ENCODE measurements around the gene HDAC3.

The HDAC3 gene

DNA sequence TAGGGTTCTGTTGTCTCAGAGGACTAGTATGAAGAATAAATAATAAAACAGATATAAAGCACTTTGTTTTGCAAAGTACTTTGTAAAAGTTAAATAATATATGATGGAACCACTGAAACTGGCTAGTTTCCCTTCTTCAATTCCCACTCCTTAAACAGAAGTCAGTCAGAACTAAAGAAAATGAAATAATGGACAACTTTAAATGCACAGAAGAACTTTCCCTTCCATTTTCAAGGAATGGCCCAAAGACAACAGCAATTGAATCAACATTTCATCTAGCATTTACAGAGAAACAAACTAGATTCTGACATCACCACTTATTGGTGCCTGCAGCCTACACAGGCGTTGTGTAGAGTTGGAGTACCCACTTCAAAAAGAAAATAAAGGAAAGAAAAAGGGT is 34.0 kb downstream of the HDAC3 start:
- no peak for DNase-seq (ENCODE audit: low read depth)

DNA sequence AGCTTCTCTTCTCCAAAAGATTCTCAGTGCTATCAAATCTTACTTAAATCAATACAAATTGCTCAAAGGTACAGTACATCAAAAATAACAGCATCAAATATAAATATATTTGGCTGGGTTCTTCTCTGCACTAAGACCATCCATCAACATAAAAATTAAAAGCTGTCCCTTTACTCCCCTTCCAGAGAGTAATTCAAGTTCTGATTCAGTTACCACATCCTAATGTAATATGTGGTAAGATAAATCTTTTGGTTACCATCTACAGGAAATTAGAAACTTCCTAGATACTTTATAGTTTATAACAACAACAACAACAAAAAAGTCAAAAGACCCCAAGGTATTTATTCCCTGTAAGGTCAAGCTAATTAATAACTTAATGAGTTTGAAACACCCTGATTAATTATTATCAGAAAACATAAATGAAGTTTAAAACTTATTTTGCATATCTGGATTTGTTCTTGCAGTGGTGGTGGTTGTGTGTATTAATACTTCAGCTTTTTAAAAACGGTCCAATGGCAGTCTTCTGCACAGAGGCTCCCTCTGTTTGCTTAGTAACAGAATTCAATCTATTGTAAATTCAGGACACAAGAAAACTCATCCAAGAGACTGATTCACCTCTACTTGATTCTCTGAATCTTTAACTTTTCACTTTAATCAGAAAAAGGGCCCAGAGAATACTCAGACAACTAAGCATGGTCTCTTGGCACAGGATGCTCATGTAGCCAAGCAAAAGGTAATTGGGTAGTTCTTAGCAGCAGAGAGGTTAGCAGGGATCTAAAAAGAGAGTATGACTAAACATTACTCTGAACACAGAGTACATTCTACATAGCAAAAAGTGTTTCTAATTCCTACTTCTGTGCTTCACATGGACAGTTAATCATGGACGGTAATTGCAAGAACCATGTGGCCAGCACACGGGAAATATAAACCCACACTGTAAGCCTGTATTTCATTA is 38.0 kb downstream of the HDAC3 start:
- DNase-seq (ENCODE audit: low read depth), result no peak

DNA sequence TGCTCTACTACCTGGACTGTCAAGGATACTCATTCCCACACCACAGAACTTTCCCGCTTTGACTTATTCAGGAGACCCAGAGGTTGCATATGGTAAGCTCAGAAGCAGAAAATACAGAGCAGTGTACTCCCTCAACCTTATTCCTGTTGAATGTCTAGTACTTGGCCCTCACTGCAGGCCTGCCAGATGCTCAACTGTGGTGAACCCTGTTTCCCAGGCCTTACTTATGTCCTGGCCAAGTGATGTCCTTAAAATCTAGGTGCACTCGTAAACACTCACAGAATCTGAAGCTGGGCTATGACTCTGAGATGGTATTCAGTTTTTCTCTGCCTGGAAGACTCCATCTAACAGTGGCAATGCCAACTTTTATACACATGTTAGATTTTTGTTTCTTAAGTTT is 38.8 kb downstream of the HDAC3 start:
- DNase-seq (ENCODE audit: low read depth), result no peak

DNA sequence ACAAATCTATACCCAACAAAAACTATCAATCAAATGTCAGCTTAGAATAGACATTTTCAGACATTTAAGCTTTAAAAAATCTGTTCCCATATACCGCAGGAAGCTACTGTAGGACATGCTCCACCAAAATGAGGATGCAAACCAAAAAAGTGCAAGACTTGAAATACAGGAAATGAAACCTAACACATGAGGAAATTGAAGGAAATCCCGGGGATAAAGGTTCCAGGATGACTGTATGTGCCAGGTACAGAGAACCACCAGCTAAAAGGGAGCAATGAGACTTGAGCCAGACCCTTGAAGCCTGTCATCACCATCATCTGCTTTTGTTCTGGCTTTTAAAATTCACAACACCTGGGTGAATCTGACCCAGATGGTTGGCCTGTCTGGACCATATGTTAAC is 39.3 kb downstream of the HDAC3 start:
- DNase-seq (ENCODE audit: low read depth), result no peak

DNA sequence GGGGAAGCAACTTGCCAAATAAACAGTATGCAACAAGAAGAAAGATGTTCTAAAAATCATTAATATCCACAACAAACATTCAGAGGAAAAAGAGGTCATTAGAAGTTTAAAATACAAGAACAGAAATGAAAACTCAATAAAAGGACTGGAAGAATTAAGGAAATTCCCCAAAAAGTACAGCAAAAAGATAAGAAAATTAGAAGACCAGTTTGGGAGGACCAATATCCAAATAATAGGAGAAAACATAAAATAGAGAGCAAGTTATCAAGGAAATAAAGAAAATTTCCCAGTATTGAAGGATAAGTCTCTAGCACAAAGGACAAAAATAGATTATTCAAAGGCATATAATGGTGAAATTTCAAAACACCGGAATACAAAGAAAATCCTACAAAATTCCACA is 39.8 kb downstream of the HDAC3 start:
- DNase-seq (ENCODE audit: low read depth), result no peak

DNA sequence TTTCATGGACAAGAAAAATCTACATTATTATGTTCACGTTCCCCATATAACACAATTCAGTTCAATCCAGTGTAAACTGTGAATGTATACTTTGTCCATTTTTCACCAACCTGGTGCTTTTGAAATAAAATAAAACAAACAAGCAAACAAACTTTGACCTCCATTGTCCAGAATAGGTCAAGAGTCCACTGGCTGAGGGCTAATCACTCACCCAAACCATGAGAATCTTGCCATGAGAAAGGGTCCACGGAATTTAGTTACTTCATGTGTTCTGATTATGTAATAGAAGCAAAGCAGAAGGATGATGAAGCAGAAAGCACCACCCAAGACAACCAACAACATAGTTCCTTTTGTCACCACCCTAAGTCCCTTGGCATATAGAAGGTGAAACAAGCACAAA is 46.5 kb downstream of the HDAC3 start:
- DNase-seq (ENCODE audit: low read depth), result no peak

DNA sequence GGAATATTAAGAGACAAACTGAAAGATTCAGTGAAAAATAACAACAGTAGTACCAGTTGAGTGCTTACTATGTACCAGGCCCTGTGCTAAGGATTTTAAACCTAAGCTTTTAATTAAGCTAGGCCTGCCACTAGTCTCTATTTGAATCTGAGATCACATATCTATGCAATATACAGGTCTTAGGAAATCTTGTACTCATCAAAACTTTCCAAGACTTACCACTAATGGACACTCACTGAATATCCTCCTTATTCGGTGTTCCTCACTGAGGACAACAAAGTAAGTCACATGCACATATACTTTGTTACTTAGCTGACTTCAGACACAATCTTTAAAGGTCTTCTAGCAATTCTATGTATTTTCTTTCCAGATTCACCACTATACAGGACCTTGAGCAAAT is 50.4 kb downstream of the HDAC3 start:
- no peak for DNase-seq (ENCODE audit: low read depth)

DNA sequence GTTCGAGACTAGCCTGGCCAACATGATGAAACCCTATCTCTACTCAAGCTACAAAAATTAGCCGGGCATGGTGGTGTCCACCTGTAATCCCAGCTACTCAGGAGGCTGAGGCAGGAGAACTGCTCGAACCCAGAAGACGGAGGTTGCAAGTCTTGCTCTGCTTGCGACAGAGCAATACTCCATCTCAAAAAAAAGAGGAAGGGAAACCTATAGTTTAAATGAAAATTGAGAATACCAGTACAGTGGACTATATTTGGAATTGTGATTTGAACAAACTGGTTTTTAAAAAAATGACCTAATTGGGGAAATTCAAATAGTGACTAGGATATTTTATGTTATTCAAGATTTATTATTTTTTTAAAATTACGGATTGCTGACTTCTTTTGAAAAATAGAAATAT is 51.1 kb downstream of the HDAC3 start:
- no peak for DNase-seq (ENCODE audit: low read depth)

DNA sequence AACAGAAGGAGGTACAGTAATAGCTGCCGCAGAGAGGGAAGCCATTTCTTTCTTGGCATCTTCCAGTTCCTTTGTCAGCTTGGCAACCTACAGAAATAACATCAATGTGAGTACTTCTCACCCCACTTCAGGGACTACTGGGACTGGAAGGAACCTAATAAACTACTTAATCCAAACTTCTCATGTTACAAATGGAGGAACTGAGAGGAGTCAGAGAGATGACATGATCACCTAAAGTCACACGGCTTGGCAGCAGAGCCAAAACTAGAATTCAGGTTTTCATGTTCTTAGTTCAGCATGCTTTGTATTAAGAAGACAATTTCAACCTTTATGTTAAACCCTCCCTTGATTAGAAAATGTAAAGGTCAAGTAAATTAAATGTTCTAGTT is 62.5 kb downstream of the HDAC3 start:
- DNase-seq (ENCODE audit: low read depth), result no peak

DNA sequence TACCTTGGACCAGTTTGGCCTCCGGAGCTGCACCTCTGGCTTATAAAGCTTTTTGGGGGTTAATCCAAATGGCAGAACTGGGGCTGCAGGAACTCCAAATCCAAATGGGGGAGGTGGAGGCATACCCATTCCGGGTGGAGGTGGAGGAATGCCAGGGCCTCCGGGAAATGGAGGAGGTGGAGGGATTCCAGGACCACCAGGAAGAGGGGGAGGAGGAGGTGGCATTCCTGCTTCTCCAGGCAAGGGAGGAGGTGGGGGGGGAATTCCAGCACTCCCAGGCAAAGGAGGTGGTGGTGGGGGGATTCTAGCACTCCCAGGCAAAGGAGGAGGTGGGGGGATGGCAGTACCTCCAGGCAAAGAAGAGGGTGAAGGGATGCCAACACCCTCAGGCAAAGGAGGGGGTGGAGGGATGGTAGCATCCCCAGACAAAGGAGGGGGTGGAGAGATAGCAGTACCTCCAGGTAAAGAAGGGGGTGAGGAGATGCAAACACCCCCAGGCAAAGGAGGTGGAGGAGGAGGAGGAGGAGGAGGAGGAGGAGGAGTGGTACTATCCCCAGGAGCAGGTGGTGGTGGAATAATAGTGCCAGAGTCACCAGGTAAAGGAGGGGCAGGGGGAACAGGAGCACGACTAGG is 63.0 kb downstream of the HDAC3 start:
- no peak for DNase-seq (ENCODE audit: low read depth)
